Trophoblast cell (in vitro differentiated cells and primary cell): ENCODE results near the gene PSMB9.

Source experiments
- DNase-seq, 2 donors: peaks; one replicate each; pipeline ENCODE4 v3.0.0-alpha.2; 2016
- H2AFZ ChIP-seq: 2 replicates; pipeline ENCODE4 v1.6.1; 2013; ENCODE audit warnings: low read length, moderate library complexity, mild to moderate bottlenecking; ENCODE audit not compliant: insufficient read depth, poor library complexity
- H2AK5ac ChIP-seq: 2 replicates; pipeline ENCODE4 v1.6.1; 2013; ENCODE audit warnings: mild to moderate bottlenecking, low read length
- H2BK120ac ChIP-seq: 2 replicates; pipeline ENCODE4 v1.6.1; 2013; ENCODE audit warnings: low read length, mild to moderate bottlenecking, moderate library complexity; ENCODE audit not compliant: insufficient read depth, poor library complexity
- H2BK12ac ChIP-seq: 2 replicates; pipeline ENCODE4 v1.6.1; 2013; ENCODE audit warnings: mild to moderate bottlenecking, low read length, moderate library complexity
- H2BK5ac ChIP-seq: 2 replicates; pipeline ENCODE4 v1.6.1; 2013; ENCODE audit warnings: low read length, low read depth, moderate library complexity, mild to moderate bottlenecking; ENCODE audit not compliant: poor library complexity
- H3K14ac ChIP-seq: 2 replicates; pipeline ENCODE4 v1.6.1; 2013; ENCODE audit warnings: mild to moderate bottlenecking, low read length
- H3K18ac ChIP-seq: 2 replicates; pipeline ENCODE4 v1.6.1; 2013; ENCODE audit warnings: mild to moderate bottlenecking, low read length
- H3K23ac ChIP-seq: 2 replicates; pipeline ENCODE4 v1.6.1; 2013; ENCODE audit warnings: low read length
- H3K27ac ChIP-seq: 2 replicates; pipeline ENCODE4 v1.5.1; 2013; ENCODE audit warnings: low read depth, mild to moderate bottlenecking, inconsistent platforms, low read length, moderate library complexity
- H3K27me3 ChIP-seq: 2 replicates; pipeline ENCODE4 v1.6.1; 2013; ENCODE audit warnings: inconsistent platforms, mild to moderate bottlenecking, low read length, moderate library complexity; ENCODE audit not compliant: insufficient read depth
- H3K36me3 ChIP-seq, 2 experiments: 1 replicate in 1 of 2; 2 replicates in 1 of 2; pipeline ENCODE4 v1.6.1; 2013; ENCODE audit warnings: low read length in 2 of 2, mild to moderate bottlenecking in 2 of 2, moderate library complexity in 1 of 2; ENCODE audit not compliant: insufficient read depth in 2 of 2, control insufficient read depth in 1 of 2
- H3K4ac ChIP-seq: 2 replicates; pipeline ENCODE4 v1.6.1; 2013; ENCODE audit warnings: low read depth, mild to moderate bottlenecking, low read length, moderate library complexity
- H3K4me1 ChIP-seq, 2 experiments: 1 replicate in 1 of 2; 2 replicates in 1 of 2; pipeline ENCODE4 v1.6.1; 2013; ENCODE audit warnings: low read length in 2 of 2, mild to moderate bottlenecking in 2 of 2, moderate library complexity in 1 of 2; ENCODE audit not compliant: insufficient read depth in 2 of 2, control insufficient read depth in 1 of 2
- H3K4me2 ChIP-seq: 2 replicates; pipeline ENCODE4 v1.6.1; 2013; ENCODE audit warnings: inconsistent platforms, mild to moderate bottlenecking, low read length, moderate library complexity
- H3K4me3 ChIP-seq: 2 replicates; pipeline ENCODE4 v1.5.1; 2013; ENCODE audit warnings: mild to moderate bottlenecking, low read depth, low read length, inconsistent platforms
- H3K79me1 ChIP-seq: one replicate; pipeline ENCODE4 v1.6.1; 2013; ENCODE audit warnings: low read length
- H3K79me2 ChIP-seq: 2 replicates; pipeline ENCODE4 v1.6.1; 2013; ENCODE audit warnings: low read length, mild to moderate bottlenecking; ENCODE audit not compliant: control insufficient read depth, insufficient read depth, poor library complexity
- H3K9ac ChIP-seq: 2 replicates; pipeline ENCODE4 v1.6.1; 2013; ENCODE audit warnings: mild to moderate bottlenecking, low read length
- H3K9me3 ChIP-seq: 2 replicates; pipeline ENCODE4 v1.6.1; 2013; ENCODE audit warnings: low read depth, mild to moderate bottlenecking, control low read depth, inconsistent platforms, low read length; ENCODE audit not compliant: insufficient read depth
- H4K12ac ChIP-seq: 2 replicates; pipeline ENCODE4 v1.6.1; 2013; ENCODE audit warnings: low read depth, mild to moderate bottlenecking, low read length, moderate library complexity
- H4K8ac ChIP-seq: 2 replicates; pipeline ENCODE4 v1.6.1; 2013; ENCODE audit warnings: low read depth, mild to moderate bottlenecking, low read length, moderate library complexity
- H4K91ac ChIP-seq: one replicate; pipeline ENCODE4 v1.6.1; 2013; ENCODE audit warnings: low read depth, mild to moderate bottlenecking, low read length, moderate library complexity
- WGBS: extraction: QIAGEN DNeasy Blood & Tissue Kit; methylation state at CpG from one replicate; pipeline ENCODE4 v1.1.7; 2013; ENCODE audit warnings: missing lambda C conversion rate; ENCODE audit not compliant: insufficient read length, insufficient coverage; ENCODE audit errors: extremely low coverage; 5-methylcytosine and 5-hydroxymethylcytosine counted together

PSMB9 gene

DNA sequence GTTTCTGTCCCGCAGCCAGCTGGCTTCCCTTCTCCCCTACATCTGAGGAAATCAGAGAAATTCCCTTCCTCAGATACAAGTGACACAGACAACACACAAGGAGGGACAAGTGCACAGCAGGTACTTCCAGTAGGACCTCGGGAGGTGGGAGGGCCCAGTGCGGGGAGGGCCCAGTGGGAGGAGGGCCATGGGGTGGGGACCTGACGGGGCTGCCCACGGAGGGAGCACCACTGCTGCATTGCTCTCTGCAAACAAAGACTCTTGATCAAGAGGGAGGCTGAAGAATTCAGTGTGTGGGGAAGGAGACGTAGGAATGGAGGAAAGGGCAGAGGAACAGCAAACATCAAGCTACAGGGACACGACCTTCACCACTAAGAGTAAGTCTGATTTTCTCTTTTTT, 24.5 kb upstream of the PSMB9 start:
- Histone ChIP-seq H3K4me3 (no peak overlapping the region), H4K12ac (no peak overlapping the region), H3K9me3 (no peaks in the 10 kb centered on the region), H2BK5ac (no peak overlapping the region), H3K27ac (no peak overlapping the region), H2AFZ (no peak overlapping the region), H3K4me1 (no peaks in the 10 kb centered on the region), H3K14ac (no peak overlapping the region), H3K9ac (no peak overlapping the region), H4K91ac (no peak overlapping the region), H3K79me2 (no peaks in the 10 kb centered on the region), H3K23ac (no peak overlapping the region), H4K8ac (no peak overlapping the region), H3K18ac (no peak overlapping the region), H3K79me1 (no peaks in the 10 kb centered on the region), H2BK12ac (no peak overlapping the region), H3K4me2 (no peak overlapping the region), H2AK5ac (no peak overlapping the region), H3K36me3 (no peaks in the 10 kb centered on the region), H3K27me3 (no peaks in the 10 kb centered on the region), H3K4ac (no peak overlapping the region), H2BK120ac (no peak overlapping the region)
- WGBS: no CpG with 5 or more reads among the region's 7 CpGs
- no peak for DNase-seq

- Histone ChIP-seq H3K4me2 (no peak overlapping the region), H3K9ac (no peak overlapping the region), H3K27ac (no peak overlapping the region), H3K79me2 (no peaks in the 10 kb centered on the region), H3K79me1 (no peaks in the 10 kb centered on the region), H4K91ac (no peak overlapping the region), H3K4me1 (no peaks in the 10 kb centered on the region), H2AK5ac (no peak overlapping the region), H2BK5ac (no peak overlapping the region), H3K4ac (no peak overlapping the region), H4K8ac (no peak overlapping the region), H3K14ac (no peak overlapping the region), H4K12ac (no peak overlapping the region), H2BK120ac (no peak overlapping the region), H3K27me3 (no peaks in the 10 kb centered on the region), H3K36me3 (no peaks in the 10 kb centered on the region), H2AFZ (no peak overlapping the region), H2BK12ac (no peak overlapping the region), H3K9me3 (no peaks in the 10 kb centered on the region), H3K23ac (no peak overlapping the region), H3K4me3 (no peak overlapping the region), H3K18ac (no peak overlapping the region)
- WGBS: no CpG with 5 or more reads among the region's 5 CpGs
- DNase-seq: no peak
These were observed 24.0 kb upstream of the PSMB9 start for GRCh38 chr6:32830017-32830416.

DNA sequence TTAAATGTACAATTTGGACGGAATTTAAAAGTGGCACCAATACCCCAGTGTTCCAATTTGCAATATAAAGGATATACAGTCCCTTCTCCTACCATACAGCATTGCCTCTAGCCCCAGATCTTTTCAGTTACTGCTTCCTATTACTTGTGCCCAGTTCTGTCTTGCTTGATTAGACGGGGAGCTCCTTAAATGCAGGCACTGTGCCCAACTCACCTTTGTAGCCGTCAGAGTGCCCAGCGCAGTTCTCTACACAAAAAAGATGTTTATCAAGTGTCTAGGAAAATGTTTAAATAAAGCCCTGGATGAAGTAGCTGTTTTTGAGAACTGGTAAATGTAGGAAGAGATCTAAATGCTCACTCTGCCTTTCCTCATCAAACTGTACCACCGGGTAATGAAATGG, 23.1 kb upstream of the PSMB9 start:
- Histone ChIP-seq H3K4me2 (no peak overlapping the region), H3K9me3 (no peaks in the 10 kb centered on the region), H2BK5ac (no peak overlapping the region), H2BK120ac (no peak overlapping the region), H3K79me2 (no peaks in the 10 kb centered on the region), H4K91ac (no peak overlapping the region), H3K27ac (no peak overlapping the region), H3K27me3 (peaks cover 2% of the 10 kb centered on the region), H3K79me1 (no peaks in the 10 kb centered on the region), H3K9ac (no peak overlapping the region), H3K4me1 (no peaks in the 10 kb centered on the region), H2AK5ac (no peak overlapping the region), H4K12ac (no peak overlapping the region), H2BK12ac (no peak overlapping the region), H3K4me3 (no peak overlapping the region), H3K14ac (no peak overlapping the region), H4K8ac (no peak overlapping the region), H3K4ac (no peak overlapping the region), H3K18ac (no peak overlapping the region), H3K23ac (no peak overlapping the region), H2AFZ (no peak overlapping the region), H3K36me3 (peaks cover 0 to 2% of the 10 kb centered on the region in 2 experiments)
- DNase-seq: no peak
- no CpG with 5 or more reads among the region's 5 CpGs for whole genome bisulfite sequencing

DNA sequence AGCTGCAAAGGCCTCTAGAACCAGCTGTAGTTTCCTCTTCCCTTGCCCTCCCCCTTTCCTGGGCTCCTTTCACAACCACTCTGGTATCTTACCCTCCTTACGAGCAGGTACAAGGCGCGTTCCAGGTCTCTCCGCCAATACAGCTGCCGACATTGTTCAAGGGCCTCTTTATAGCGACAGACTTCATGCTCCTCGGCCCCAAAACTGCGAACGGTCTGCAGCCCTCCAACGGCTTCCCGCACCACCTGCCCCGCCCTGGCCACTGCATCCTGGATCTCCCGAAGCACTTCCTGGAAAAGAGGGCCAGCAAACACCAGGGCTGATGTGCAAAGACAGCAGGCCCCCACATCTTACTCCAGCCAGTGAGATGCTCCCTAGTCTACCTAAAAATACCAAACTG, 21.5 kb upstream of the PSMB9 start:
- H2AFZ ChIP-seq: no peak overlapping the region
- H2AK5ac ChIP-seq: no peak overlapping the region
- H3K36me3 ChIP-seq: peaks cover 0 to 2% of the 10 kb centered on the region in 2 experiments
- no peak overlapping the region for H3K27ac ChIP-seq
- peaks cover 2% of the 10 kb centered on the region for H3K27me3 ChIP-seq
- no peak overlapping the region for H2BK5ac ChIP-seq
- H3K9me3 ChIP-seq: no peaks in the 10 kb centered on the region
- no peaks in the 10 kb centered on the region for H3K4me1 ChIP-seq
- H2BK120ac ChIP-seq: no peak overlapping the region
- H4K12ac ChIP-seq: no peak overlapping the region
- no peak for DNase-seq
- H3K79me2 ChIP-seq: no peaks in the 10 kb centered on the region
- H3K79me1 ChIP-seq: no peaks in the 10 kb centered on the region
- WGBS: no CpG with 5 or more reads among the region's 13 CpGs
- H3K4ac ChIP-seq: no peak overlapping the region
- H2BK12ac ChIP-seq: no peak overlapping the region
- H3K4me2 ChIP-seq: no peak overlapping the region
- no peak overlapping the region for H3K18ac ChIP-seq
- no peak overlapping the region for H3K14ac ChIP-seq
- H3K23ac ChIP-seq: no peak overlapping the region
- H3K4me3 ChIP-seq: no peak overlapping the region
- no peak overlapping the region for H3K9ac ChIP-seq
- no peak overlapping the region for H4K91ac ChIP-seq
- no peak overlapping the region for H4K8ac ChIP-seq
